Transverse colon (tissue), 4 donors: ENCODE results near the gene CCNQ. TPM values are rescaled to one million over a fixed set of nuclear protein-coding genes. Genes with fewer than 3 reads are reported as not detected.

Experiments used
- DNase-seq: peaks from one replicate; pipeline ENCODE4 v3.0.0-alpha.2; 2019
- H3K27ac ChIP-seq, 4 donors: fragments of 200-600 bp; sonication (generic); 2 replicates each; pipeline ENCODE4 v1.5.1; 2016 to 2018; ENCODE audit warnings: inconsistent platforms in 4 of 4
- H3K27me3 ChIP-seq: fragments of 200-600 bp; sonication (generic); 2 replicates; pipeline ENCODE4 v1.5.1; 2017; ENCODE audit warnings: inconsistent platforms
- H3K36me3 ChIP-seq, 4 donors: fragments of 200-600 bp; sonication (generic); 2 replicates each; pipeline ENCODE4 v1.5.1; 2017 to 2019; ENCODE audit warnings: inconsistent platforms in 4 of 4
- H3K4me1 ChIP-seq, 4 donors: fragments of 200-600 bp; sonication (generic); 2 replicates each; pipeline ENCODE4 v1.5.1; 2017 to 2020; ENCODE audit warnings: inconsistent platforms in 4 of 4
- H3K4me3 ChIP-seq, 4 donors: fragments of 200-600 bp; sonication (generic); 1 replicate in 1 of 4; 2 replicates in 3 of 4; pipeline versions ENCODE4 v1.5.1 to v1.6.1; 2017 to 2019; ENCODE audit warnings: inconsistent platforms in 4 of 4
- H3K9me3 ChIP-seq, 2 donors: fragments of 200-600 bp; sonication (generic); 2 replicates each; pipeline ENCODE4 v1.5.1; 2017 to 2019; ENCODE audit warnings: inconsistent platforms in 2 of 2
- CTCF ChIP-seq, 5 experiments: fragments of 200-600 bp in 3 of 5; fragments of 450-650 bp in 2 of 5; sonication (generic) in 3 of 5; IDR thresholded peaks; 1 replicate in 2 of 5; 2 replicates in 3 of 5; pipeline ENCODE4 v1.5.1; 2016 to 2017; ENCODE audit warnings: antibody characterized with exemption in 5 of 5, inconsistent platforms in 3 of 5, mild to moderate bottlenecking in 2 of 5, moderate library complexity in 1 of 5
- EP300 ChIP-seq: sonication (generic); formaldehyde crosslinking; IDR thresholded peaks from one replicate; pipeline ENCODE4 v1.6.1; 2017; ENCODE audit warnings: antibody characterized with exemption, low read depth
- POLR2A ChIP-seq: fragments of 450-650 bp; IDR thresholded peaks from one replicate; pipeline ENCODE4 v1.6.1; 2016; ENCODE audit warnings: antibody characterized with exemption, mild to moderate bottlenecking, moderate library complexity
- POLR2AphosphoS5 ChIP-seq, 3 donors: sonication (generic); formaldehyde crosslinking; IDR thresholded peaks; one replicate each; pipeline ENCODE4 v1.6.1; 2016; ENCODE audit warnings: antibody characterized with exemption in 3 of 3
- WGBS, 2 donors: methylation state at CpG; one replicate each; pipeline ENCODE4 v1.1.5; 2018; ENCODE audit warnings: low coverage in 1 of 2; 5-methylcytosine and 5-hydroxymethylcytosine counted together
- in situ Hi-C, 4 donors: fragments of 200-750 bp; cut with MboI; loops; one replicate each; pipeline versions ENCODE4 v1.15.0 to v1.15.1; 2017; ENCODE audit warnings: low sequenced_read_pairs in 3 of 4, low pct_ligation_motif_present in 1 of 4, low pct_unique_long_range_greater_than_20kb in 1 of 4
- intact Hi-C: fragments of 100-400 bp; cut with DNase I; formaldehyde crosslinking; loops from one replicate; pipeline ENCODE4 v1.15.1; 2023; ENCODE audit warnings: low total_unique reads
- total RNA-seq, 4 donors: library from RNA; depleted of rRNA; stranded (reverse); fragments of >200 nt; gene quantifications; one replicate each; pipeline ENCODE4 v1.1.0, GENCODE V29; 2016

The CCNQ gene
- total RNA-seq, 4 donors from 2014 or later: 5.2 to 32.5 (median 26.8) TPM

DNA sequence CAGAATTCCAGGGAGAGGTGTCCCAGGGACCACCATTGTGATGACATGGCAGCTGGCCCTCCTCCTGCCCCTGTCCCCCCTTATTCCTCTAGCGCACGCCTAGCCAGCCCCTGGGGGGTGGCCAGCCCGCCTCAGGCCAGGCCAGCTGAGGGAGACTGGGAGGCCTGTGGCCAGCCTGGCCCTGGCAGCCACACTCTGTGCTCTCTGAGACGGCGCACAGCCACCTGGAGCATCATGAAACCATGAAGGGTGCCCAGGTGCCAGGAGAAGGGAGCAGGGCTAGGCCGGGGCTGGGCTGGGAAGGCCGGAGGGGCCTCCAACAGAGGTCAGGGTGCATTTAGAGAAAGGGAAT, 33.6 kb upstream of the CCNQ start:
- DNase-seq: no peak

DNA sequence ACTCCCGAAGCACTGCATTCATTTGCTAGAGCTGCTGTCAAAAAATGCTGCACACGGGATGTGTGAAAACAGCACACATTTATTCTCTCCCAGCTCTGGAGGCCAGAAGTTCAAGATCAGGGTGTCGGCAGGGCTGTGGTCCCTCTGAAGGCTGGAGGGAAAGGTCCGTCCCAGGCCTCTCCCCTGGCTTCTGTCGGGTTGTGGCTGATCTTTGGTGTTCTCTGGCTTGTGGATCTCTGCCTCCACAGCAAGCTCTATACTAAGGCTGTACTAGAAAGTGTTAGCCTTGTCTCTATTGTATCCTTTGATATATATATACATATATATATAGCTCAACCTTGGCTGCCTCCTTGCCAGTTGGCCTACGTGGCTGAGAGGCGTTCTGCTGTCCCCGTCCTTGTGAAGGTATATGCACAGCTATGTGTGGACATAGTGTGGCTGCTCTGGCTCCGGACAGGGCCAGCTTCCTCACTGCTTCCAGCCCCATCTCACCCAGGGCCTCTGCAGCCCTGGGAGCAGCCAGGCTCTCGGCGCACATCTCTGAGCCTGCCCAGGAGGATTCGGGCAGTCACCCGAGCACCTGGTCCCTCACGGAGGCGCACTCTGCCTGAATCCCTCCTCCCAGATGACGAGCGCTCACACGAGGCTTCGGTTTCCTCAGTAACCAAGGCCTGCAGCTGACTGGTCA, 33.1 kb upstream of the CCNQ start:
- no peak for TF ChIP-seq CTCF (IDR thresholded peaks at IDR 0.05)
- no peak for TF ChIP-seq EP300
- TF ChIP-seq POLR2AphosphoS5 (IDR thresholded peaks at IDR 0.05): no peak
- no peak for TF ChIP-seq POLR2A
- Histone ChIP-seq H3K27ac (no peak overlapping the region), H3K36me3 (no peaks in the 10 kb centered on the region), H3K4me3 (no peak overlapping the region), H3K27me3 (no peaks in the 10 kb centered on the region), H3K9me3 (no peaks in the 10 kb centered on the region), H3K4me1 (no peaks in the 10 kb centered on the region)
- intact Hi-C loops: no loop called here
- WGBS, 2 donors: 90% methylated on average over 19 of the region's 19 CpGs; no CpG with 5 or more reads in 1 of the 2 donors
- in situ Hi-C loops: no loop called here
- no peak for DNase-seq

More for the DNA sequence above, 33.6 kb upstream of the CCNQ start:
- H3K9me3 ChIP-seq: no peaks in the 10 kb centered on the region
- TF ChIP-seq EP300 (no peak), POLR2A (no peak), POLR2AphosphoS5 (IDR thresholded peaks at IDR 0.05) (no peak), CTCF (IDR thresholded peaks at IDR 0.05) (no peak)
- no peaks in the 10 kb centered on the region for H3K27me3 ChIP-seq
- in situ Hi-C loops (no loop called here), intact Hi-C loops (no loop called here)
- no peak overlapping the region for H3K4me3 ChIP-seq
- no peaks in the 10 kb centered on the region for H3K4me1 ChIP-seq
- no peaks in the 10 kb centered on the region for H3K36me3 ChIP-seq
- no peak overlapping the region for H3K27ac ChIP-seq
- WGBS, 2 donors: 91% methylated on average over 6 of the region's 7 CpGs; no CpG with 5 or more reads in 1 of the 2 donors

GRCh38 chrX:153631346-153631745, 32.4 kb upstream of the CCNQ start:
- no peak overlapping the region for H3K27ac ChIP-seq
- no peaks in the 10 kb centered on the region for H3K27me3 ChIP-seq
- TF ChIP-seq CTCF (IDR thresholded peaks at IDR 0.05) (no peak), POLR2A (no peak), EP300 (no peak), POLR2AphosphoS5 (IDR thresholded peaks at IDR 0.05) (no peak)
- intact Hi-C loops: no loop called here
- DNase-seq: no peak
- H3K36me3 ChIP-seq: no peaks in the 10 kb centered on the region
- no peaks in the 10 kb centered on the region for H3K4me1 ChIP-seq
- no peaks in the 10 kb centered on the region for H3K9me3 ChIP-seq
- WGBS, 2 donors: 86% methylated on average over 2 of the region's 2 CpGs; no CpG with 5 or more reads in 1 of the 2 donors
- H3K4me3 ChIP-seq: no peak overlapping the region
- in situ Hi-C loops: no loop called here

GRCh38 chrX:153628665-153629064, 29.7 kb upstream of the CCNQ start:
- Histone ChIP-seq H3K4me3 (no peak overlapping the region), H3K4me1 (no peaks in the 10 kb centered on the region), H3K27ac (no peak overlapping the region), H3K9me3 (no peaks in the 10 kb centered on the region), H3K36me3 (no peaks in the 10 kb centered on the region), H3K27me3 (no peaks in the 10 kb centered on the region)
- DNase-seq: no peak
- WGBS, 2 donors: 83% methylated on average over 6 of the region's 12 CpGs; no CpG with 5 or more reads in 1 of the 2 donors
- TF ChIP-seq POLR2AphosphoS5 (IDR thresholded peaks at IDR 0.05) (no peak), EP300 (no peak), CTCF (IDR thresholded peaks at IDR 0.05) (no peak), POLR2A (no peak)
- in situ Hi-C loops: no loop called here
- intact Hi-C loops: no loop called here
